NK-92 (cell line): ENCODE data around the gene NAPG.
A peak's percentile ranks its signal among the peaks of the same experiment; 100 is the strongest.
"Not testable (repeated sequence)": the region's sequence is repeated elsewhere in the genome, so short reads cannot be mapped to it uniquely, and the experiment has no call there.

Experiments
- DNase-seq: peaks from one replicate; lab custom pipeline; 2025; ENCODE audit not compliant: unreplicated experiment; lab: John Stamatoyannopoulos, UW

The NAPG gene

GRCh38 chr18:10525697-10526560 lies at the start of gene NAPG:
NAPG (plus strand) TSS chr18:10526027; CDS start chr18:10526103, 76 bp downstream.
- peak; percentile 29 for DNase-seq

GRCh38 chr18:10476338-10476791 lies 49.5 kb upstream of the NAPG start:
- no peak for DNase-seq

GRCh38 chr18:10477121-10477862 lies 48.5 kb upstream of the NAPG start:
- DNase-seq: no peak

- no peak for DNase-seq
Observed at GRCh38 chr18:10477863-10478260, 48.0 kb upstream of the NAPG start.

GRCh38 chr18:10481831-10482230 lies 44.0 kb upstream of the NAPG start:
- DNase-seq: no peak

GRCh38 chr18:10482363-10482984 lies 43.4 kb upstream of the NAPG start:
- no peak for DNase-seq

GRCh38 chr18:10482985-10483949 lies 42.6 kb upstream of the NAPG start:
- no peak for DNase-seq

- DNase-seq: no peak
Observed at GRCh38 chr18:10485475-10485874, 40.4 kb upstream of the NAPG start.

GRCh38 chr18:10486362-10486761 lies 39.5 kb upstream of the NAPG start:
- DNase-seq: no peak

- no peak for DNase-seq
Observed at GRCh38 chr18:10487154-10487553, 38.7 kb upstream of the NAPG start.

GRCh38 chr18:10488017-10488416 lies 37.8 kb upstream of the NAPG start:
- DNase-seq: no peak

- DNase-seq: no peak
Observed at GRCh38 chr18:10490401-10491165, 35.2 kb upstream of the NAPG start.

GRCh38 chr18:10495936-10496335 lies 29.9 kb upstream of the NAPG start:
- DNase-seq: no peak

GRCh38 chr18:10497206-10497749 lies 28.5 kb upstream of the NAPG start:
- DNase-seq: no peak

GRCh38 chr18:10499230-10499629 lies 26.6 kb upstream of the NAPG start:
- DNase-seq: no peak

GRCh38 chr18:10500038-10500437 lies 25.8 kb upstream of the NAPG start:
- no peak for DNase-seq

- no peak for DNase-seq
Observed at GRCh38 chr18:10504723-10505122, 21.1 kb upstream of the NAPG start.

- DNase-seq: not testable (repeated sequence)
Observed at GRCh38 chr18:10505892-10506291, 19.9 kb upstream of the NAPG start.

- no peak for DNase-seq
Observed at GRCh38 chr18:10508591-10508990, 17.2 kb upstream of the NAPG start.
